Suprapubic skin (tissue), 3 donors: Measurements from ENCODE around the gene RBMS3.

Experiments
- POLR2A ChIP-seq, 2 donors: fragments of 450-650 bp; IDR thresholded peaks; one replicate each; pipeline ENCODE4 v1.6.1; 2017; ENCODE audit warnings: antibody characterized with exemption in 2 of 2, mild to moderate bottlenecking in 2 of 2, moderate library complexity in 2 of 2
- TF ChIP-seq, protein P1 (sequence below), 2 donors: fragments of 200-600 bp in 1 of 2; fragments of 450-650 bp in 1 of 2; sonication (generic) in 1 of 2; IDR thresholded peaks; one replicate each; pipeline ENCODE4 v1.5.1; 2016 to 2019; ENCODE audit warnings: antibody characterized with exemption in 2 of 2, mild to moderate bottlenecking in 1 of 2, moderate library complexity in 1 of 2

DNA sequence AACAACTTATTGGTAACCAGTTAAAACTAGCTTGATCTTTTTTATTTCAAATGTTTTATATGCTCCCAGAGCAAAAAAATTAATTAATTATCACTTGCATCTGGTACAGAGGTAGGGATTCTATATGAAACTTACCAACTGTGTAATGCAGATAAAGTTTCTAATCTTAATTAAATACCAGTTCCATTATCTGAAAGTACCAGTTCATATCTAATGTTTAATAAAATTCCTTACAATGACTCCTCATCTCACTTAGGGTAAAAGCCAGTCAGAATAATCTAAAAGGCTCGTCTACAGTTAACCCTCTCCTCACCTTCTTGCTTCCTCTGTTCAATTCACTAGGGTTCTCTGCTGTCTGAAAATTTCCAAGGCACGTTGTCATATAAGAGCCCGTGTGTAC is 384.8 kb downstream of the RBMS3 start:
- TF ChIP-seq POLR2A (IDR thresholded peaks at IDR 0.05): no peak
- TF ChIP-seq, protein P1, sequence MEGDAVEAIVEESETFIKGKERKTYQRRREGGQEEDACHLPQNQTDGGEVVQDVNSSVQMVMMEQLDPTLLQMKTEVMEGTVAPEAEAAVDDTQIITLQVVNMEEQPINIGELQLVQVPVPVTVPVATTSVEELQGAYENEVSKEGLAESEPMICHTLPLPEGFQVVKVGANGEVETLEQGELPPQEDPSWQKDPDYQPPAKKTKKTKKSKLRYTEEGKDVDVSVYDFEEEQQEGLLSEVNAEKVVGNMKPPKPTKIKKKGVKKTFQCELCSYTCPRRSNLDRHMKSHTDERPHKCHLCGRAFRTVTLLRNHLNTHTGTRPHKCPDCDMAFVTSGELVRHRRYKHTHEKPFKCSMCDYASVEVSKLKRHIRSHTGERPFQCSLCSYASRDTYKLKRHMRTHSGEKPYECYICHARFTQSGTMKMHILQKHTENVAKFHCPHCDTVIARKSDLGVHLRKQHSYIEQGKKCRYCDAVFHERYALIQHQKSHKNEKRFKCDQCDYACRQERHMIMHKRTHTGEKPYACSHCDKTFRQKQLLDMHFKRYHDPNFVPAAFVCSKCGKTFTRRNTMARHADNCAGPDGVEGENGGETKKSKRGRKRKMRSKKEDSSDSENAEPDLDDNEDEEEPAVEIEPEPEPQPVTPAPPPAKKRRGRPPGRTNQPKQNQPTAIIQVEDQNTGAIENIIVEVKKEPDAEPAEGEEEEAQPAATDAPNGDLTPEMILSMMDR (IDR thresholded peaks at IDR 0.05): no peak
